HUES48 (cell line): ENCODE results near the gene CCDC136.

Source experiments
- H3K27ac ChIP-seq: one replicate; pipeline ENCODE4 v1.7.0; 2013; ENCODE audit warnings: low read depth, low read length, inconsistent platforms
- H3K27me3 ChIP-seq: 2 replicates; pipeline ENCODE4 v1.6.1; 2013; ENCODE audit warnings: mild to moderate bottlenecking, low read length; ENCODE audit not compliant: control insufficient read depth, insufficient read depth
- H3K36me3 ChIP-seq: 2 replicates; pipeline ENCODE4 v1.6.1; 2013; ENCODE audit warnings: low read length; ENCODE audit not compliant: control insufficient read depth, insufficient read depth
- H3K4me1 ChIP-seq: 2 replicates; pipeline ENCODE4 v1.6.1; 2013; ENCODE audit warnings: mild to moderate bottlenecking, low read length; ENCODE audit not compliant: control insufficient read depth, insufficient read depth
- H3K4me3 ChIP-seq: 2 replicates; pipeline ENCODE4 v1.5.1; 2013; ENCODE audit warnings: mild to moderate bottlenecking, low read depth, low read length
- H3K9ac ChIP-seq: 2 replicates; pipeline ENCODE4 v1.6.1; 2013; ENCODE audit warnings: mild to moderate bottlenecking, low read depth, low read length, moderate library complexity
- H3K9me3 ChIP-seq: 2 replicates; pipeline ENCODE4 v1.6.1; 2013; ENCODE audit warnings: low read length; ENCODE audit not compliant: control insufficient read depth, insufficient read depth

CCDC136 gene

DNA sequence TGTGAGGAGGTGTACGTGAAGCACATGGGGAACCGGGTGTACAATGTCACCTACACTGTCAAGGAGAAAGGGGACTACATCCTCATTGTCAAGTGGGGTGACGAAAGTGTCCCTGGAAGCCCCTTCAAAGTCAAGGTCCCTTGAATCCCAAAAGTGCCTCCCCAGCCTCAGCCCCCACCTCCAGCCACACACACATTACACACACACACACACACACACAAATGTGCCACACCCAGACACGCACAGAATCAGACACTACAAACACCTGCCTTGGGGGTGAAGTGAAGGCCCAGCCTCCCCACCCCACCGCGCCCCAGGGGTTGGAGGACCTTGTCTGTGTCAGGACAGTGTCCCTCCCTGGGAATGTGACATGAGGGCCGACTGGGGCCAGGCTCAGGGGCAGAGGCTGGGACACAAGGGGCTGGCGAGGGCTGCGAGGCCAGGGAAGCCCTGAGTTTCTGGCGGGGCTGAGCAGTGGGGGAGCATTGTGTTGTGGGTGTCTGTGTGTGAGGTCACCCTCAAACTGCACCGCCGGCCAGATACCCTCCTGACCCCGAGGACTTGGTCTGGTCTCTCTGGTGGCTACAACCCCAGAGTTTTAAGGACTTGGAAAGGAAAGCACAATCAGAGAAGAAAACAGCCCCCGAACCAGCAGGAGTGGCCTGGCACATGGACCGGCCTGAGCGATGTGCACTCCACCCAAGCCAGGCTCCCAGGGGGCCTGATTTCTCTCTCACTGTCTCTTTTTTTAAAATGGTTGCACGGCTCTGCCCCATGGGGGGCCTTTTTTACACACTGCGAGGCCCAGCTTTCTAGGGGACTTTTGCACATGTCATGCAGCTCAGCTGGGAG, 66.8 kb downstream of the CCDC136 start:
- H3K4me1 ChIP-seq, result peaks cover 13% of the 10 kb centered on the region; the same call in 1 of the 2 replicates
- H3K27ac ChIP-seq, result no peak overlapping the region
- no peak overlapping the region for H3K4me3 ChIP-seq
- H3K9ac ChIP-seq, result no peak overlapping the region
- H3K36me3 ChIP-seq, result no peaks in the 10 kb centered on the region
- H3K27me3 ChIP-seq, result no peaks in the 10 kb centered on the region
- no peaks in the 10 kb centered on the region for H3K9me3 ChIP-seq

DNA sequence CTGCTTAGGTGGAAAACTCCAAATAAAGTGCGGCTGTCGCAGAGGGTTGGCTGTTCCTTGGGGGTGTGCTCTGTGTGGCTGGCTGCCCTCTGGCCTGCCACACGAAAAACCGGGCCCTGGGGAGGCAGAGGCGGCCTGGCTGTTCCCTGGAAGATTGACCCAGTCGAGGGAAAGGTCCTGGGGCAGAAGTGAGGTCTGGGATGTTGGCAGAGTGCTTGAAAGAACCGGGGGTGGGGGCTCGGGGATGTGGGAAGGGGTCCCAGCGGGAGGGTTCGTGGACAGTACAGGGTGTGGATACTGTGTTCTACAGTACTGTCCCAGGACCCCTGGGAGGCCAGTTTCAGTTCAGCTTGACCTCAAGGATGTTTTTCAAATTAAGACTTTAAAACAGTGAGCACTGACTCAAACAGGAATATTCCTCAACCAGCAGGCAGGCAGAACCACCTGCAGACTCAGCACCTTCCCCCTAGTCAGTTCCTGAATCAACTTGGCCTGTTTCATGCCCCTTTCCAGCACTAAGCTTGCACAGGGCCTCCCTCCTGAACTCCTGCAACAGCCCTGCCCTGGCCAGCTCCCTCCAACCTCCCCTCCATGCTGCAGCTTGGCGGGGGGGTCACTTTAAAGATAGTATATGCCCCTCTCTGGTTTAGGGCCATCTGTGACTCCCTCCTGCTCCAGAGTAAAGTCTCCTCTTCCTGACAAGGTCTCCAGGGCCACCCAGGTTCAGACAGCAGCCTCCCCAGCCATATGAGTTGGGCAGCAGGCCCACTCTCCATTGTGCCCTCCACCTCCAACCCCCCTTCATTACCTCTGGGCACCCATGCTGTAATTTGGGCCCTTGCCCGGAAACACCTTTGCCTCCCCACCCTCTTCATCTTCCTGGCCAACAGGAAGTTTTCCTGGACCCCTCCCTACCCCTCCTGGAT, 67.7 kb downstream of the CCDC136 start:
- Histone ChIP-seq H3K4me1 (peaks cover 13% of the 10 kb centered on the region; the same call in 1 of the 2 replicates), H3K27me3 (no peaks in the 10 kb centered on the region), H3K36me3 (no peaks in the 10 kb centered on the region), H3K9ac (no peak overlapping the region), H3K9me3 (no peaks in the 10 kb centered on the region), H3K27ac (no peak overlapping the region), H3K4me3 (no peak overlapping the region)

DNA sequence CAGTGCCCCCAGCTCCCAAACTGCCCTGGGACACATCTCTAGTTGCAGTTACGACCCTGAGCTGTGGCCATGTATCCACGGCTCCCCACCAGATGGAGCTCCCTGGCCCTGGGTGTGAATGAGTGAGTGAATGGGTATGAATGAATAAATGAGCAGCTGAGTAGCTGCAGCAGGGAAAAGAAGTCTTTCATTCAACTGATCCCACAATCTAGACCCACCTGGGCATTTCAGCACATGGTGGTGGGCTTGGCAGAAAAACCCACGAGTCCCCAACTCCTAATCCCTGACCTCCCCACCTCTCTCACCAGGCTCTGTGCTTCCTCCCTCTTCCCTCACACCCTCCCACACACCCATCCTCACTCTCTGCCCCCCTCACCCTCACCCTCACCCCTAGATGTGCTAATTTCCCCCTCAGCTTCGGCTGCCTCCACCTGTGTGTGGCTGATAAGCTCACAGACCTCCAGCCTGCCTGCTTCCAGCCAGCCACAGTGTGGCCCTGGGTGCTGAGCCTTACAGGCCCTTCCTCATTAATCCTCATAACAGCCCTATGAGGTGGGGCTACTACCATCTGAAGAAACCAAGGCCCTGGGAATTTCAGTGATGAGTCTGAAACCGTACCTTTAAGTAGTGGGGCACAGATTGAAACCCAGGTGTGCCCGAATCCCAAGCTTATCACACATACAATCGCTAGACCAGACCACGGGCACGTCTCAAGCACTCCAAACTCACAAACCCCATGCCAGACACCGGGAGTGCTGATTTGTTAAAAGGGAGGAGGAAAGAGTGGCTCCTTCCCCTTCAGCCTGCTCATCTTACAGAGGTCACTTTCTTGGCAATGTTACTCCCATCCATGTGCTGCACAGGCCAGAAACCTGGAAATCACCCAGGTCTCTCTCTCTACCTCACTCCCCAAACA, 68.6 kb downstream of the CCDC136 start:
- no peaks in the 10 kb centered on the region for H3K9me3 ChIP-seq
- H3K27ac ChIP-seq, result no peak overlapping the region
- H3K9ac ChIP-seq, result no peak overlapping the region
- no peak overlapping the region for H3K4me3 ChIP-seq
- peaks cover 13% of the 10 kb centered on the region; the same call in 1 of the 2 replicates for H3K4me1 ChIP-seq
- H3K36me3 ChIP-seq, result peaks cover 7% of the 10 kb centered on the region
- H3K27me3 ChIP-seq, result no peaks in the 10 kb centered on the region

DNA sequence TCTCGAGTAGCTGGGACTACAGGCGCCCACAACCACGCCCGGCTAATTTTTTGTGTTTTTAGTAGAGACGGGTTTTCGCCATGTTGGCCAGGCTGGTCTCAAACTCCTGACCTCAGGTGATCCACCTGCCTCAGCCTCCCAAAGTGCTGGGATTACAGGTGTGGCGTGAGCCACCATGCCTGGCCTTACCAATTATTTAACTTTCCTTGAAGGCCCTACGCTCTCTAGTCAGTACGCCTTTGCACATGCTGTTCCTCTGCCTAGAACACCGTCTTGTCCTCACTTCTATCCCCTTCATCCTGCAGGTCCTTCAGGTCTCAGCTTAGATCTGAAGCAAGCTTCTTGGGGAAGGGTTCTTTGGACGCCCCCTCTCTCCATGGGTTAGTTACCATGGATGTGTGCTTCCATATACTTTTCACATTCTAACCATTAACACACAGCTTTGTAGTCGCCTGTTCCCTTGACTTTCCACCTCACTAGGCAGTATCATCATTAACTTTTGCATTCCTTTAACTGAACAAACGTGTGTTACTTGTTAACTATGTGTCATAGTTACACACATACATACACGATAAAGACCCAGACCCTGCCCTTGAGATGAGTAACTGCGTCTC, 70.3 kb downstream of the CCDC136 start:
- H3K4me3 ChIP-seq, result peak overlapping the region; percentile 82
- no peak overlapping the region for H3K9ac ChIP-seq
- H3K9me3 ChIP-seq, result no peaks in the 10 kb centered on the region
- peaks cover 15% of the 10 kb centered on the region for H3K36me3 ChIP-seq
- no peak overlapping the region for H3K27ac ChIP-seq
- H3K4me1 ChIP-seq, result peaks cover 13% of the 10 kb centered on the region; the same call in 1 of the 2 replicates
- peaks cover 1% of the 10 kb centered on the region; the same call in 1 of the 2 replicates for H3K27me3 ChIP-seq

DNA sequence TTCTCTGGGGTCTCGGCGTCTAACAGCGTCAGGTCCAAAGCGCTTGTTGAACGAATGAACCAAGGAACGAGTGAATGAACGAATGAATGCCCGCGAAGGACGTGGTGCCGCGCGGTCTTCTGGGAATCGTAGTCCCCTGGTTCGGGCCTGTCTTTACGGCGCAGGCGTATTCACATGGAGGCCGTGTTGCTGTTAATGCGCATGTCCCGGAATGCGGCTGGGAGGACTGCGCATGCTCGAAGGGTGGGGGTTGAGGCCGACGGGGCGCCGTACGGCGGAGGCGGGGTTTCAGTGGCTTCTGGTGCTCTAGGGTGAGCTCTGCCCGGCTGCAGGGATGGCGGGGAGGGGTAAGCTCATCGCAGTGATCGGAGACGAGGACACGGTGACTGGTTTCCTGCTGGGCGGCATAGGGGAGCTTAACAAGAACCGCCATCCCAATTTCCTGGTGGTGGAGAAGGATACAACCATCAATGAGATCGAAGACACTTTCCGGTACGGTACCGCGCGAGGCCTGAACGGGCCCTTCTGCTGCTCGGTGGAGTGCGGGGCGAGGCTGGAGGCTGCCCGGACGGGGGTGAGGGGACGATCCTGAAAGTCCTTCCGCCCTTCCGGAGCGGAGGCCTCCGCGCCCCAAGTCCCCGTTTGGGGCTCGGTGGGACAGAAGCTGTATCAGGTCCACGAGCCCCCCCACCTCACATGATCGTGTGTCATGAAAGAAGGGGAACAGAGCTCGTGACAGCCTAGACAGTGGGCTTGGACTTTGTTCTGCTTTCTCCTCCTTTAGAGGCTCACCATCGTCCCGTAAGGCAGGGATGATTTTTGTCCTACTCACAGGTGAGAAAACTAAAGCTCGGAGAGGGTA, 71.0 kb downstream of the CCDC136 start, which contains the start of gene ATP6V1F:
TSS of gene ATP6V1F (plus strand) at position 286 of the 862 bp plus-strand sequence. CDS start at position 335, 49 bp downstream.
- H3K27ac ChIP-seq, result peak within 1 kb of the TSS; percentile 11
- H3K4me3 ChIP-seq, result peak within 1 kb of the TSS; percentile 82
- H3K36me3 ChIP-seq, result peaks cover 15% of the 10 kb centered on the region

DNA sequence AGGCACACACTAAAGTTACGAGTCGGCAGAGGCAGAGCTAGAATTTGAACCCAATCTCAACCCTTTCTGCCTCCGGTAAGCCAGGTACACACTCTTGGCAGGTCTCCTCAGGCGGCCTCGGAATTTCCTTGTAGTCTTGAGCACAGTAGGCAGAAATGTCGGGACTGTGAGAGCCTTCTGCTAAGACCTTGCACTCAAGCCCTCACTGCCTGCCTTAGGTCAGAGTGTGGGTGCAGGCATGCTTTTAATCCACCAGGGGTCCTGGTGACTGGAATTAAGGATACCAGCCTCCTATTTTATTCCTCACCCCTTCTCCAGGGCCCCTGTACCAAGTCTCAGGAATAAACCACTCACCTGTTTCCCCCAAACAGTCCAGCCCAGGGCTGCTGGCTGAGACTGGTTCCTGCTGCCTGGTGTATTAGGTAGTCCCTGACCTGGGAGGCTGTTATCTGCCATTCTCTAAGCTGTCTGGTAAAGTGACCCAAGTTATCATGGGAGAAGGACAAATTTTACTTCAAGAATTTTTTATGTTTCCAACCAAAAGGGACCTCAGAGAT, 71.7 kb downstream of the CCDC136 start:
- Histone ChIP-seq H3K9ac (peak overlapping the region; percentile 39), H3K27ac (no peak overlapping the region), H3K4me3 (peak overlapping the region; percentile 82), H3K27me3 (peaks cover 12% of the 10 kb centered on the region), H3K36me3 (peaks cover 15% of the 10 kb centered on the region), H3K4me1 (peaks cover 20% of the 10 kb centered on the region; the same call in 1 of the 2 replicates), H3K9me3 (no peaks in the 10 kb centered on the region)

More for the DNA sequence above, 71.0 kb downstream of the CCDC136 start, which contains the start of gene ATP6V1F:
- H3K9ac ChIP-seq, result peak within 1 kb of the TSS; percentile 39
- H3K27me3 ChIP-seq, result peaks cover 5% of the 10 kb centered on the region
- no peaks in the 10 kb centered on the region for H3K9me3 ChIP-seq
- H3K4me1 ChIP-seq, result peaks cover 13% of the 10 kb centered on the region; the same call in 1 of the 2 replicates

DNA sequence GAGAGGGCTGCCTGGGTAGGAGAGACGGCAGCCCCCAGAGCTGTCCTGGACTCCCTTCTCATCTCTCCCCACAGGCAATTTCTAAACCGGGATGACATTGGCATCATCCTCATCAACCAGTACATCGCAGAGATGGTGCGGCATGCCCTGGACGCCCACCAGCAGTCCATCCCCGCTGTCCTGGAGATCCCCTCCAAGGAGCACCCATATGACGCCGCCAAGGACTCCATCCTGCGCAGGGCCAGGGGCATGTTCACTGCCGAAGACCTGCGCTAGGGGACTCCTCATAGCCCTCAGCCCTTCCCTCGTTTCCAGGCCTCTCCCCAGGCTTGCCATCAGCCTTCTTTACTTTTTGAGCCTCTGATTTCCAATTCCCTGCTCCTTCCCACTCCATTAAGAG, 73.5 kb downstream of the CCDC136 start:
- Histone ChIP-seq H3K9ac (no peak overlapping the region), H3K4me3 (no peak overlapping the region), H3K9me3 (no peaks in the 10 kb centered on the region), H3K36me3 (peaks cover 15% of the 10 kb centered on the region), H3K4me1 (peaks cover 19% of the 10 kb centered on the region), H3K27ac (no peak overlapping the region), H3K27me3 (peaks cover 30% of the 10 kb centered on the region)

DNA sequence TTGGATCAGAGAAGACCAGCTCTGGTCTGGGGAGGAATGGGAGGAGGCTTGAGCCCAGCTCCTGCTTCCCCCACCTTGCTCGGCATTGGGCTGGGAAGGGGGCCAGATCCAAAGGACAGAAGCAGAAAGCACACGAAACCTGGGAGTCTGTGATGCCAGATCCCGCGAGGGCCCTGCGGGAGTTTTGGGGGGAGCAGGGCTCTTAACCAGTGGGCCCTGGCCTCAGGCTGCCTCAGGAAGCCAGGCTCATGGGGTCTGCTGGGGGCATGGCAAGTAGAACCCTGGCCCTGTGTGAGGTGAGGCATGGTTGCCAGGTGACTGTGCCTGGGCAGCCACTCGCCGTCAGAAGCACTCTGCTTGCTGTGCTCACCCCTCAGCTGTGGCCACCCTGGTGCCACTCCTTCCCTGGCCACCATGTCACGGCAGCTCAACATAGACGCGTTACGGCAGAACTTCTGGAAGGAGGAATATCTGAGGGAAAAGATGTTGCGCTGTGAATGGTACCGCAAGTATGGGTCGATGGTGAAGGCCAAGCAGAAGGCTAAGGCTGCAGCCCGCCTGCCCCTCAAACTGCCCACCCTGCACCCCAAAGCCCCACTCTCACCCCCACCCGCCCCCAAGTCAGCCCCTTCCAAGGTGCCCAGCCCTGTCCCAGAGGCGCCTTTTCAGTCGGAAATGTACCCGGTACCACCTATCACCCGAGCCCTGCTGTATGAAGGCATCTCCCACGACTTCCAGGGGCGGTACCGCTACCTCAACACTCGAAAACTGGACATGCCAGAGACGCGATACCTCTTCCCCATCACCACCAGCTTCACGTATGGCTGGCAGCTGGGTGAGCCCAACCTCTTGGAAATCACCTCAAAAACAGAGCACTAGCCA, 74.5 kb downstream of the CCDC136 start:
- Histone ChIP-seq H3K27ac (no peak overlapping the region), H3K4me3 (no peak overlapping the region), H3K4me1 (peaks cover 15% of the 10 kb centered on the region), H3K9me3 (no peaks in the 10 kb centered on the region), H3K36me3 (peaks cover 15% of the 10 kb centered on the region), H3K27me3 (peaks cover 40% of the 10 kb centered on the region), H3K9ac (no peak overlapping the region)
